ENCODE measurements around the gene CDH24. TPM values are rescaled to one million over a fixed set of nuclear protein-coding genes. Genes with fewer than 3 reads are reported as not detected.

Gene CDH24
- total and polyA plus RNA-seq, 2 of the 13 experiments (the other 11 are each of a cell fraction or from before 2014, with no cell fraction given), result 0.69 to 0.99 TPM

DNA sequence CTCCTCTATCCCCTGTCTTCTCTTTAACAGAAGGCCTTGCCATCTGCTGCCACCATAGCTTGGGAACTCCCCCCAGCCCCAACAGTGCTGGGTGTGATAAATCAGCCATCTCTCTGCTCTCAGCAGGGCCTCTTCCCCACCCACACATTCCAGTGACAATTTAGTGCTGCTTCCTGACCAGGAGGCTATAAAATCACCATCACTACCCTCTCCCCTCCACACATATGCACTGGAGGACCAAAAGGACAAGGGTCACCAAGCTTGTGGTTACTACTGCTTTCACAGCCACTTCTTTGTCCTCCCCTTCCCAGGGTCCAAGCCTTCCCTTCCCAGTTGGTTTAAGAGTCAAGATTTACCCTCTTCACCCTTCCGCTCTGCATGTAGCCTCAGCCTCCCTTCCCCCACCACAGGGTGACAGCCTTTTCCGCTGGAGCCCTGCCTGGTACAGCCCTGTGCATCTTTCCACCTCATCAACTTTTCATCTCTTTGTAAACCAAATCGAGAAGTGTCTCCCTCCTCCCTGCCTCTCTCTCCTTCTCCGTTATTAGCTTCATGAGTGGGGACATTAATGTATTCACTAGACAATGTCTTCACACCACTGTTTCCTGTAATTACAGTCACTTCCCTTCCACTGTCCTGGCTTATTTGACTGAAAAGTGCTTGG, 32.0 kb downstream of the CDH24 start:
- FAIRE-seq, result no peak
- Histone ChIP-seq H3K9me3 (ENCODE audit: low read length) (no peaks in the 10 kb centered on the region), H3K36me3 (replicated peaks in 1 of 2; ENCODE audit: control insufficient read depth in 1 of 2, insufficient read depth in 2 of 2, low read length in 2 of 2) (peaks cover 23 to 38% of the 10 kb centered on the region in 2 experiments), H3K4me2 (ENCODE audit: low read depth, low read length) (no peak overlapping the region), H3K79me2 (ENCODE audit: insufficient read depth, low read length) (peaks cover 14% of the 10 kb centered on the region), H2AFZ (ENCODE audit: low read length) (no peak overlapping the region), H4K20me1 (ENCODE audit: insufficient read depth, low read length) (0 out of 2 replicates have a peak, but pooled peaks cover 6% of the 10 kb centered on the region), H3K27ac (ENCODE audit: extremely low read length, insufficient read depth, low read length) (no peak overlapping the region), H3K4me1 (ENCODE audit: insufficient read depth, low read length) (peaks cover 29% of the 10 kb centered on the region), H3K9ac (ENCODE audit: insufficient read depth, low read depth, low read length) (no peak overlapping the region), H3K4me3 (replicated peaks in 1 of 3; ENCODE audit: insufficient read depth in 1 of 3, low read depth in 2 of 3, low read length in 3 of 3) (no peak overlapping the region), H3K27me3 (ENCODE audit: control insufficient read depth in 1 of 2, insufficient read depth in 2 of 2, low read length in 2 of 2) (no peaks in the 10 kb centered on the region)
- POLR2A ChIA-PET, result interaction anchor here (1.0 to 15.1 kb wide), 8 partner anchors 9 to 96 kb away, joined by 3 to 203 read pairs (median 6); partner anchors contain the start of genes ACIN1, C14orf119, PRMT5 and PSMB5
- WGBS (ENCODE audit: low lambda C conversion rate), result 92% methylated on average over 4 of the region's 4 CpGs
- ATAC-seq, result peak; percentile 11
- no peak for DNase-seq (ENCODE audit: low spot score)
- CTCF ChIA-PET (ENCODE audit: low intra/inter-chr PET ratio, low total read pairs), result no interaction called here
- in situ Hi-C loops (cut with HindIII; ENCODE audit: extremely low pct_ligation_motif_present, low pct_unique_long_range_greater_than_20kb), result no loop called here
- BruUV-seq (replicated peaks), result no TSS peak
- intact Hi-C loops (cut with micrococcal nuclease; ENCODE audit: unreplicated experiment), result no loop called here
- TF ChIP-seq MAFF (IDR thresholded peaks at IDR 0.05; ENCODE audit: low read depth, low read length) (no peak), ZNF597 (CRISPR knock-in tag; IDR thresholded peaks at IDR 0.05) (no peak), ZNF615 (CRISPR knock-in tag; IDR thresholded peaks at IDR 0.05; ENCODE audit: borderline replicate concordance) (0 out of 2 replicates have a peak, but pooled peaks have one; percentile 24), ZNF850 (CRISPR knock-in tag; conservative IDR thresholded peaks at IDR 0.05) (no peak), ELF4 (CRISPR knock-in tag; IDR thresholded peaks at IDR 0.05; ENCODE audit: borderline replicate concordance) (no peak), KDM5A (IDR thresholded peaks at IDR 0.05; ENCODE audit: borderline replicate concordance, low read length) (no peak), ZBTB38 (CRISPR knock-in tag; IDR thresholded peaks at IDR 0.05) (no peak), ARHGAP35 (CRISPR knock-in tag; IDR thresholded peaks at IDR 0.05; ENCODE audit: borderline replicate concordance) (no peak), KLF13 (CRISPR knock-in tag; IDR thresholded peaks at IDR 0.05) (no peak), SOX6 (IDR thresholded peaks at IDR 0.05) (no peak), SOX6 (CRISPR knock-in tag; IDR thresholded peaks at IDR 0.05) (no peak), AHR (CRISPR knock-in tag; IDR thresholded peaks at IDR 0.05) (no peak), FOSL2 (CRISPR knock-in tag; IDR thresholded peaks at IDR 0.05) (no peak), HNF4A (CRISPR knock-in tag; IDR thresholded peaks at IDR 0.05) (peak; percentile 37; the same call in 1 of the 2 replicates), CEBPZ (IDR thresholded peaks at IDR 0.05; ENCODE audit: low read length) (no peak), TRIM24 (CRISPR knock-in tag; IDR thresholded peaks at IDR 0.05) (no peak), ZNF740 (CRISPR knock-in tag; IDR thresholded peaks at IDR 0.05) (0 out of 2 replicates have a peak, but pooled peaks have one; percentile 57), ZMYM4 (CRISPR knock-in tag; IDR thresholded peaks at IDR 0.05) (0 out of 2 replicates have a peak, but pooled peaks have one; percentile 18), TCF7 (IDR thresholded peaks at IDR 0.05; ENCODE audit: low read depth) (no peak), SETDB1 (CRISPR knock-in tag; IDR thresholded peaks at IDR 0.05; ENCODE audit: borderline replicate concordance) (no peak), ZNF703 (CRISPR knock-in tag; IDR thresholded peaks at IDR 0.05; ENCODE audit: borderline replicate concordance) (no peak)
